Endothelial cell of umbilical vein (primary cell): ENCODE data around the gene COBLL1. TPM values are rescaled to one million over a fixed set of nuclear protein-coding genes. Genes with fewer than 3 reads are reported as not detected.

Experiments
- BruUV-seq: library from RNA; stranded (reverse); fragments of 400-500 nt; replicated peaks from 2 replicates; lab custom pipeline; 2021; lab: Mats Ljungman, UMichigan
- CTCF ChIA-PET: fragments of 300-600, 350-600 bp; sonication (Branson Sonifier 250); formaldehyde crosslinking; loops from one replicate; lab custom pipeline; 2021; ENCODE audit warnings: antibody characterized with exemption, inconsistent platforms; lab: Charles Lee
- POLR2A ChIA-PET: fragments of 300-600, 350-600 bp; sonication (Branson Sonifier 250); formaldehyde crosslinking; loops from one replicate; lab custom pipeline; 2021; ENCODE audit warnings: antibody characterized with exemption, inconsistent platforms; lab: Charles Lee
- DNase-seq: peaks from one replicate; pipeline ENCODE4 v3.0.0-alpha.2; 2011; ENCODE audit warnings: low read depth, low spot score
- FAIRE-seq: peaks from 2 replicates; lab custom pipeline; 2011; peaks lifted over from hg19 to GRCh38; lab: Jason Lieb, UNC
- H2AFZ ChIP-seq: 2 replicates; pipeline ENCODE4 v1.6.0; 2012; ENCODE audit warnings: low read depth, low read length, control low read depth, inconsistent platforms
- H3K27ac ChIP-seq: 2 replicates; pipeline ENCODE4 v1.5.1; 2011; ENCODE audit warnings: low read depth, mild to moderate bottlenecking, control low read depth, low read length, moderate library complexity; ENCODE audit not compliant: insufficient read depth
- H3K27me3 ChIP-seq, 2 experiments: 2 replicates each; pipeline versions ENCODE4 v1.6.0 to v1.6.1; 2011; ENCODE audit warnings: low read length in 2 of 2, mixed read lengths in 1 of 2; ENCODE audit not compliant: control insufficient read depth in 2 of 2, insufficient read depth in 2 of 2
- H3K36me3 ChIP-seq, 2 experiments: 2 replicates in 1 of 2; 3 replicates in 1 of 2; pipeline ENCODE4 v1.5.1; 2011; ENCODE audit warnings: low read length in 2 of 2, mild to moderate bottlenecking in 1 of 2, moderate library complexity in 1 of 2; ENCODE audit not compliant: control insufficient read depth in 2 of 2, insufficient read depth in 2 of 2; ENCODE audit errors: extremely low read depth in 1 of 2
- H3K4me1 ChIP-seq: 3 replicates; pipeline ENCODE4 v1.5.1; 2011; ENCODE audit warnings: mild to moderate bottlenecking, low read length; ENCODE audit not compliant: control insufficient read depth, insufficient read depth; ENCODE audit errors: extremely low read depth
- H3K4me2 ChIP-seq: 2 replicates; pipeline ENCODE4 v1.6.1; 2011; ENCODE audit warnings: low read length, control low read depth, mixed read lengths; ENCODE audit not compliant: insufficient read depth
- H3K4me3 ChIP-seq, 3 experiments: fragments of 200-600 bp in 1 of 3; sonication (generic), shearing (Covaris generic) in 1 of 3; replicated peaks in 1 of 3; 2 replicates each; pipeline ENCODE4 v1.5.1; 2011 to 2016; ENCODE audit warnings: control low read depth in 3 of 3, low read length in 3 of 3, mild to moderate bottlenecking in 2 of 3, inconsistent platforms in 1 of 3, low read depth in 1 of 3, moderate library complexity in 1 of 3; ENCODE audit not compliant: insufficient read depth in 1 of 3
- H3K79me2 ChIP-seq: 2 replicates; pipeline ENCODE4 v1.6.0; 2012; ENCODE audit warnings: low read length, inconsistent platforms; ENCODE audit not compliant: control insufficient read depth, insufficient read depth
- H3K9ac ChIP-seq: replicated peaks from 2 replicates; pipeline ENCODE3; 2011; ENCODE audit warnings: low read length, control low read depth; ENCODE audit not compliant: insufficient read depth; ENCODE audit errors: extremely low read depth
- H3K9me1 ChIP-seq: replicated peaks from 3 replicates; pipeline ENCODE4 v1.6.0; 2011; ENCODE audit warnings: mild to moderate bottlenecking, low read length; ENCODE audit not compliant: control insufficient read depth, insufficient read depth; ENCODE audit errors: extremely low read depth
- H3K9me3 ChIP-seq: replicated peaks from 2 replicates; pipeline ENCODE4 v1.5.1; 2012; ENCODE audit warnings: low read length, inconsistent platforms; ENCODE audit not compliant: control insufficient read depth, insufficient read depth
- H4K20me1 ChIP-seq: replicated peaks from 2 replicates; pipeline ENCODE3; 2011; ENCODE audit warnings: mild to moderate bottlenecking, low read length; ENCODE audit not compliant: control insufficient read depth, insufficient read depth; ENCODE audit errors: extremely low read depth
- EZH2 ChIP-seq: IDR thresholded peaks from 2 replicates; pipeline ENCODE4 v1.6.1; 2012; ENCODE audit warnings: borderline replicate concordance, low read depth, mild to moderate bottlenecking, moderate library complexity, low read length, inconsistent platforms; ENCODE audit not compliant: severe bottlenecking
- FOS ChIP-seq: IDR thresholded peaks from 2 replicates; pipeline ENCODE4 v1.6.1; 2011; ENCODE audit warnings: mild to moderate bottlenecking, low read length, moderate library complexity, borderline replicate concordance; ENCODE audit not compliant: insufficient read depth
- GATA2 ChIP-seq: IDR thresholded peaks from 2 replicates; pipeline ENCODE4 v1.7.0; 2011; ENCODE audit warnings: low read depth, mild to moderate bottlenecking, moderate library complexity, mixed read lengths, low read length; ENCODE audit not compliant: insufficient read length, insufficient read depth
- JUN ChIP-seq: IDR thresholded peaks from 2 replicates; pipeline ENCODE4 v1.6.1; 2011; ENCODE audit warnings: borderline replicate concordance, low read depth; ENCODE audit not compliant: insufficient read length, insufficient read depth
- MYC ChIP-seq: IDR thresholded peaks from one replicate; pipeline ENCODE4 v1.6.1; 2011; ENCODE audit warnings: mild to moderate bottlenecking, low read depth, low read length
- POLR2A ChIP-seq: IDR thresholded peaks from 2 replicates; pipeline ENCODE4 v1.6.1; 2012; ENCODE audit warnings: low read depth, mild to moderate bottlenecking, control low read depth, low read length
- POLR2AphosphoS5 ChIP-seq: IDR thresholded peaks from 2 replicates; pipeline ENCODE4 v1.6.1; 2012; ENCODE audit warnings: low read depth, mild to moderate bottlenecking, control low read depth, low read length, moderate library complexity; ENCODE audit not compliant: insufficient read depth
- dilution Hi-C: fragments of 300-500 bp; cut with MboI; formaldehyde crosslinking; loops from one replicate; pipeline ENCODE4 v1.15.0; 2019; ENCODE audit warnings: low sequenced_read_pairs; ENCODE audit not compliant: extremely low pct_ligation_motif_present
- intact Hi-C: fragments of 100-400 bp; cut with micrococcal nuclease; formaldehyde crosslinking; loops from one replicate; pipeline ENCODE4 v1.10.0; 2022
- polyA plus RNA-seq, 4 experiments: library from polyadenylated mRNA; depleted of rRNA in 3 of 4; stranded (reverse) in 3 of 4; unstranded in 1 of 4; fragments of >200 nt; gene quantifications; 2 replicates each; pipeline versions ENCODE4 v1.2.1 to v1.2.3, GENCODE V29; 2011 to 2012; ENCODE audit warnings: missing spikeins in 1 of 4
- total RNA-seq: library from RNA; stranded (reverse); gene quantifications from 2 replicates; pipeline ENCODE4 v1.2.3, GENCODE V29; 2021
- TF ChIP-seq, protein P1 (sequence below): IDR thresholded peaks from 2 replicates; pipeline ENCODE4 v1.6.1; 2011; ENCODE audit not compliant: insufficient read depth, insufficient read length
- TF ChIP-seq, protein P2 (sequence below), 2 donors: IDR thresholded peaks; 1 replicate in 1 of 2; 2 replicates in 1 of 2; pipeline ENCODE4 v1.5.1; 2011; ENCODE audit warnings: low read length in 2 of 2, mild to moderate bottlenecking in 2 of 2, moderate library complexity in 2 of 2, control low read depth in 1 of 2, inconsistent platforms in 1 of 2, low read depth in 1 of 2; ENCODE audit not compliant: insufficient read depth in 1 of 2; ENCODE audit errors: extremely low read depth in 1 of 2

The COBLL1 gene
- total and polyA plus RNA-seq, 2 donors (not counting 3 experiments of a cell fraction or from before 2014, with no cell fraction given), result 9.1 to 38.4 TPM

GRCh38 chr2:164662868-164663631 lies 178.6 kb downstream of the COBLL1 start:
- Histone ChIP-seq H3K9ac (no peak overlapping the region), H3K79me2 (no peaks in the 10 kb centered on the region), H3K4me1 (no peaks in the 10 kb centered on the region), H3K9me1 (no peaks in the 10 kb centered on the region), H3K4me3 (no peak overlapping the region), H4K20me1 (no peaks in the 10 kb centered on the region), H3K36me3 (no peaks in the 10 kb centered on the region), H3K9me3 (no peaks in the 10 kb centered on the region), H3K4me2 (no peak overlapping the region), H3K27me3 (no peaks in the 10 kb centered on the region), H3K27ac (no peak overlapping the region), H2AFZ (no peak overlapping the region)
- CTCF ChIA-PET, result no interaction called here
- intact Hi-C loops, result no loop called here
- no TSS peak for BruUV-seq
- POLR2A ChIA-PET, result no interaction called here
- FAIRE-seq, result no peak
- dilution Hi-C loops, result no loop called here
- no peak for DNase-seq
- TF ChIP-seq, protein P1, sequence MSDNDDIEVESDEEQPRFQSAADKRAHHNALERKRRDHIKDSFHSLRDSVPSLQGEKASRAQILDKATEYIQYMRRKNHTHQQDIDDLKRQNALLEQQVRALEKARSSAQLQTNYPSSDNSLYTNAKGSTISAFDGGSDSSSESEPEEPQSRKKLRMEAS, result no peak
- TF ChIP-seq POLR2A, result no peak
- no peak for TF ChIP-seq EZH2
- TF ChIP-seq JUN, result no peak
- no peak for TF ChIP-seq MYC
- no peak for TF ChIP-seq FOS
- TF ChIP-seq, protein P2, sequence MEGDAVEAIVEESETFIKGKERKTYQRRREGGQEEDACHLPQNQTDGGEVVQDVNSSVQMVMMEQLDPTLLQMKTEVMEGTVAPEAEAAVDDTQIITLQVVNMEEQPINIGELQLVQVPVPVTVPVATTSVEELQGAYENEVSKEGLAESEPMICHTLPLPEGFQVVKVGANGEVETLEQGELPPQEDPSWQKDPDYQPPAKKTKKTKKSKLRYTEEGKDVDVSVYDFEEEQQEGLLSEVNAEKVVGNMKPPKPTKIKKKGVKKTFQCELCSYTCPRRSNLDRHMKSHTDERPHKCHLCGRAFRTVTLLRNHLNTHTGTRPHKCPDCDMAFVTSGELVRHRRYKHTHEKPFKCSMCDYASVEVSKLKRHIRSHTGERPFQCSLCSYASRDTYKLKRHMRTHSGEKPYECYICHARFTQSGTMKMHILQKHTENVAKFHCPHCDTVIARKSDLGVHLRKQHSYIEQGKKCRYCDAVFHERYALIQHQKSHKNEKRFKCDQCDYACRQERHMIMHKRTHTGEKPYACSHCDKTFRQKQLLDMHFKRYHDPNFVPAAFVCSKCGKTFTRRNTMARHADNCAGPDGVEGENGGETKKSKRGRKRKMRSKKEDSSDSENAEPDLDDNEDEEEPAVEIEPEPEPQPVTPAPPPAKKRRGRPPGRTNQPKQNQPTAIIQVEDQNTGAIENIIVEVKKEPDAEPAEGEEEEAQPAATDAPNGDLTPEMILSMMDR (IDR thresholded peaks at IDR 0.05; ENCODE audit: extremely low read depth in 1 of 2, insufficient read depth in 1 of 2, low read depth in 1 of 2, low read length in 2 of 2), result no peak
- no peak for TF ChIP-seq POLR2AphosphoS5
- no peak for TF ChIP-seq GATA2
